Activated CD4-positive, CD25-positive, alpha-beta regulatory T cell treated with anti-CD3 and anti-CD28 coated beads, Interleukin-2, amount 50 U/mL, for 72 hours (primary cell): ENCODE data around the gene COL26A1.
"Not testable (repeated sequence)": the region's sequence is repeated elsewhere in the genome, so short reads cannot be mapped to it uniquely, and the experiment has no call there.

Experiments
- DNase-seq: peaks from one replicate; pipeline ENCODE4 v3.0.0; 2021

COL26A1 gene

DNA sequence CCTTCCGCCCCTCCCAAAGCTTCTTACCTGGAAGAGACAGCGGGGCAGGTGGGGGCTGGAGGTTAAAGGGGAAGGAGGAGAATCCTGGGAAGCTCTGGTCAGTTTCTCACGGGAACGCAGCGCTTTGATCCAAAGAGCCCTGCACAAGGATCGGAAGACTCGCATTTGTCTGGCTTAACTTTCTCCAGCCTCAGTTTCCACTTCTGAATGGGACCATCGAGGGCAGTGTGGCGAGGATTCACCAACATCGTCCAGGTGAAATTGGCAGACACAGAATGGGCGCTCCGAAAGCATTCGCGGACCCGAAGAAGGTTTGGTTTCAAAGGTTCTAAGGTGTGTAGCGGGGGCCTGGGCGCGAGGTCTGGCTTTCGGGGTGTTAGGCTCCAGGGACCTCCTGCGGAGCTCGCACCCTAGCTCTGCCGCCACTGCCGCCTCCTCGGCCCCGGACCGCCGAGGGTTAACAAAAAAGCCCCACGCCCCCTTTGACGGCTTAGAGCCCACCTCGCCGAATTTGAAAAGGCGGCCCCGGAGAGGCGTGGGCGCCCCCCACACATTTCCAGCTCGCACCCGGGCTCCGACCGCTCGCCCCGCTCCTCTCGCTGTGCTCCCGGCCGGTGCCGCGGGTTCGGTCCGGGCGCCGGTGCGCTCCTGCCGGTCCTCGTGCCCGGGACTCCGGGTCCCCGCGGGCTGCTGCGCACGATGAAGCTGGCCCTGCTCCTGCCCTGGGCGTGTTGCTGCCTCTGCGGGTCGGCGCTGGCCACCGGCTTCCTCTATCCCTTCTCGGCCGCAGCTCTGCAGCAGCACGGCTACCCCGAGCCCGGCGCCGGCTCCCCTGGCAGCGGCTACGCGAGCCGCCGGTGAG, at the start of gene COL26A1:
TSS of gene COL26A1 (plus strand) at position 542 of the 862 bp plus-strand sequence. CDS start at position 700, 158 bp downstream.
- no peak for DNase-seq

- DNase-seq: peak; percentile 51
Measured at GRCh38 chr7:101315336-101315735, 47.3 kb upstream of the COL26A1 start.

- DNase-seq: no peak
Measured at GRCh38 chr7:101319401-101319800, 43.3 kb upstream of the COL26A1 start.

DNA sequence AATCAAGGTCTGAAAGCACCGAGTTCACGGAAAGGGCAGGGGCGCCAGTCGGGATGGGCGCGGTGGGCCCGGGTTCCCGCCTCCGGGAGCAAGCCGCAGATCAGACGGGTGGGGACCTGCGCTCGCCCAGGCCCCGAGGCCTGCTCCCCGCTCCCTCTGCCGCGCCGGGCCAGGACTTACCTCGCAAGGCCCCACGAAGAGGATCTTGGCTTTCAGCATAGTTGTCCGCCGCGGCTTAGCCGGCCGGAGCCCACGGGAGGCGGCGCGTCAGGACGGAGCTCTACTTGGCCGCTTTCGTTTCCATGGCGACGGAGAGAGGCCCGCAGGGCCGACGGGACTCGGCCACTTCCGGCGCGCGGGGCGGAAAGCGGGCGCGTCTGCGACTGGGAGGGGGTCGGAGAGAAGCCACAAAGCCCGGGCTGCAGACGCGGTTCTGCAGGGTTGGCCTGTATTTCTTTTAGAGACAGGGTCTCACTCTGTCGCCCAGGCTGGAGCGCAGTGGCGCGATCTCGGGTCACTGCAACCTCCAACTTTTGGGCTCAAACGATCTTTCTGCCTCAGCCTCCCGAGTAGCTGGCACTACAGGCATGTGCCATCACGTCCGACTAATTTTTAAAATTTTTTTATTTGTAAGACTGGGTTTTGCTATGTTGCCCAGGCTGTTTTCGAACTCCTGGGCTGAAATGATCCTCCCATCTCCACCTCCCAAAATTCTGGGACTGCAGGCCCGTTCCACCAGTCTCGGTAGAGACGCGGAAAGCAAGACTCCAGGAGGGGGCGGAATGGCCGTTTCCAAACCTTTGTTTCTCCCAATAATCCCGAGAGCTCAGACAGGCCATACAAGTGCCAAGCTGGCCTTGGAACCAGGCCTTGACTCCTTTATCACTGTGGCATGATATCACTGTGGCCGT, 40.9 kb upstream of the COL26A1 start, which contains the start of gene IFT22:
TSS of gene IFT22 (minus strand) at position 322 of the 911 bp plus-strand sequence. CDS start at position 219, 103 bp downstream.
- peak; percentile 85 for DNase-seq

GRCh38 chr7:101328159-101328558, 34.5 kb upstream of the COL26A1 start:
- no peak for DNase-seq

DNA sequence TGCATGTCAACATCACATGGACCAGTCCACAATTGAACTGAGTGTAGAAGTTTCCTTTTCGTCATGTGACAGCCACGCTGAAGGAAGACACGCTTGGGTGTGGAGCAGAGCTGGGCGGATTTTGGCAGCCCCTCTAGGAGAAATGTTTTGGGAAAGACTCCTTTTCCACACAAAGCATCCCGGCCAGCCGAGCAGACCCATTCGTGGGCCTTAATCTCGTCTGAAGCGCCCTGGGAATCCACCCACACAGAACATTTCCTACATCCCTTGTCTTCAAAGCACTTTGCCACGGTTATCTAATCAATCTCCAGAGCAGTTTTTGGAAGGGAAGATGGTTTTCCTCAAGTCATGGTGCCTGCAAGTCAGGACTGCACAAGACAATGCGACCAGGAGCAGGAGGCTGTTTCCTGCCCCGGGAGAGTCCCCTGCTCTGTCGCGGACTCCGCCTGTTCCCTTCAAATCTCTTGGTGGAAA, 32.6 kb upstream of the COL26A1 start:
- DNase-seq: no peak

GRCh38 chr7:101332026-101332425, 30.6 kb upstream of the COL26A1 start:
- DNase-seq: no peak

- no peak for DNase-seq
Measured at GRCh38 chr7:101333912-101334311, 28.8 kb upstream of the COL26A1 start.

DNA sequence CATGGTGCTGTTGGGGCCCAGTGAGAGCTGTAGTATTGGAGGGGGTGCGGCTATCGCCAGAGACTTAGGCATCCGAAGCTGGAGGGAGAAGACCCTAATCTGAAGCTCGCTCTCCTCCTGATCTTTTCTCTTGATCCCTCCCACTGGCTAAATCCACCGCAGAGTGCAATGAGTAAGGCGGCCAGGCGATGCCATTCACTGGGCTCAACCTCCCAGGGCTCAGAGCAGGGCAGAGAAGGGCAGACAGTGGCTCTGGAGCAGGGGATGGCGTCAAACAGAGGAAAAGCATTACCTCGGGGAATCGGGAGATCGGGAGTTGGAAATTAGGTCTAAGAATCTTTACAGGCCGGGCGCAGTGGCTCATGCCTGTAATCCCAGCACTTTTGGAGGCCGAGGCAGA, 22.3 kb upstream of the COL26A1 start:
- no peak for DNase-seq

DNA sequence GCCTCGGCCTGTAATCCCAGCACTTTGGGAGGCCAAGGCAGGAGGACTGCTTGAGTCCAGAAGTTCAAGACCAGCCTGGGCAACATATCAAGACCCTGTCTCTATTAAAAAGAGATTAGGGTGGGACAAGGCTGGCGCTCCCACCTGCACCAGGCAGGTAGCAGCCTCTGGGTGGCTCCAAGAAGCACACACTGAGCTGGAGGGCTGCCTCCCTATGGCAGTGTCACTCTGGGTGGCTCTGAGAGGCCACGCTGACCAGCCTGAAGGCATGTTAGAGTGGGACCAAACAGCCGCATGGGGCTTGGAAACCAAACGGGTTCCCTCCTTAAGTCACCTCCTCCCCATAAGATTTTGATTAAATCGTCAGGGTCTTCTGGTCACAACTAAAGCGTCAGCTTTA, 19.8 kb upstream of the COL26A1 start:
- DNase-seq: no peak

DNA sequence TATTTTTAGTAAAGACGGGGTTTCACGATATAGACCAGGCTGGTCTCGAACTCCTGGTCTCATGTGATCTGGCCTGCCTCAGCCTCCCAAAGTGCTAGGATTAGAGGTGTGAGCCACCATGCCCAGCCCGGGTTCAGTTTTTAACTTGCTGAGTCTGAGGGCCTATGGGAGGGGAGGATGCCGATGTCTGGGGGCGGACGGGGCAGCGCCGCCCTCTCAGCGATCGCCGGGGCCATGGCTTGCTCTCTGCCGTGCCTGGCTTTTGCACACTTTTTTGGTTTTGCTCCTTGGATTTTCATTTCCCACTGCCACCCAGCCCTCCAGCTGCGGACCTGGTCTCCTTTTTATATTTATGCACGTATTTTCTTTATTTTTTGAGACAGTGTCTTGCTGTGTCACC, 15.2 kb upstream of the COL26A1 start:
- no peak for DNase-seq

DNA sequence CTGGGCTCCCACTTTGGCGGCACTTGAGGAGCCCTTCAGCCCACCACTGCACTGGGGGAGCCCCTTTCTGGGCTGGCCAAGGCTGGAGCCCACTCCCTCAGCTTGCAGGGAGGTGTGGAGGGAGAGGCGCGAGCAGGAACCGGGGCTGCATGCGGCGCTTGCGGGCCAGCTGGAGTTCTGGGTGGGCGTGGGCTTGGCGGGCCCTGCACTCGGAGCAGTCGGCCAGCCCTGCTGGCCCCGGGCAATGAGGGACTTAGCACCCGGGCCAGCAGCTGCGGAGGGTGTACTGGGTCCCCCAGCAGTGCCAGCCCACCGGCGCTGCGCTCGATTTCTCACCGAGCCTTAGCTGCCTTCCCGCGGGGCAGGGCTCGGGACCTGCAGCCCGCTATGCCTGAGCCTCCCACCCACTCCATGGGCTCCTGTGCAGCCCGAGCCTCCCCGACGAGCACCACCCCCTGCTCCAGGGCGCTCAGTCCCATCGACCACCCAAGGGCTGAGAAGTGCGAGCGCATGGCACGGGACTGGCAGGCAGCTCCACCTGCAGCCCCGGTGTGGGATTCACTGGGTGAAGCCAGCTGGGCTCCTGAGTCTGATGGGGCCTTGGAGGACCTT, 14.1 kb upstream of the COL26A1 start:
- not testable (repeated sequence) for DNase-seq

- not testable (repeated sequence) for DNase-seq
Measured at GRCh38 chr7:101349300-101349699, 13.4 kb upstream of the COL26A1 start.

- DNase-seq: no peak
Measured at GRCh38 chr7:101352920-101353308, 9.8 kb upstream of the COL26A1 start.

DNA sequence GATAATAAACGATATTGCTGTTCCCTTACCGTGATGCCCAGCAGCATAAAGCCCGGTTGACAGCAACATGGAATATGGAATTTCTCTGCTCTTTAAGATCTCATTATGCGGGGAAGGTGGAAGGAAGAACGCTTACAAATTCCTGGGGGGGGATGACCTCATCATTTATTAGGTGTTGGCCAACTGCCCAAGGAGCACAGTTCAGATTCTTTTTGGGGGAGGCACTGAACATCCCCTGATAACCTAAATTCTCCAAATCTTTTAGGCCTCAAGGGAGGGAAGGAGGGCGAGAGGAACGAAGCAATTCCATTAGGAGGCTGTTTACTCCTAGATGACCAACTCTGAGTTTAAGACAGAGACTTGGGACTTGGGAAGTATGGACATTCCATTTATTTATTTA, 5.2 kb upstream of the COL26A1 start:
- DNase-seq: no peak

DNA sequence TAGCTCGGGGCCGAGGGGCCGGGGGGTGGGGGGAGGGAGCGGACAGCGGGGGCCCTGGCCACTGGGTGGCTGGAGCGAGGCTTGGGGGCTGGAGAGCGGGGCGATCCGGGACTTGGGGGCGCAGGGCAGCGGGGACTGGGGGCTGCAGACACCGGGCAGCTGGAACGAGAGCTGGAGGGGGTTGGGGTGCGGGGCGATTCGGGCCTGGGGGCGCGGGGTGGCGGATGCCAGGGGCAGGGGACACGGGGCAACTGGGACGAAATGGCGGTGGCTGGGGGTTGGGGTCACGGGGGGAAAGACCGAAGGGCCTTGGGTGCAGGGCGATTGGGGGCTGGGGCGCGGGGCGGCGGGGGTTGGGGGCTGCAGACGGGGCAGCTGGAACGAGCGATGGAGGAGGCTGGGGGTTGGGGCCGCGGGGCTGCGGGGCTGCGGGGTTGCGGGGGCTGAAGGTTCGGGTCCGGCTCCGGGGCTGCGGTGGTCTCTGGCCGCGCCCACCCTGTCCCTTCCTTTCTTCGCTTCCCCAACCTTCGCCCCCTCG, 590 bp downstream of the COL26A1 start:
- no peak for DNase-seq

DNA sequence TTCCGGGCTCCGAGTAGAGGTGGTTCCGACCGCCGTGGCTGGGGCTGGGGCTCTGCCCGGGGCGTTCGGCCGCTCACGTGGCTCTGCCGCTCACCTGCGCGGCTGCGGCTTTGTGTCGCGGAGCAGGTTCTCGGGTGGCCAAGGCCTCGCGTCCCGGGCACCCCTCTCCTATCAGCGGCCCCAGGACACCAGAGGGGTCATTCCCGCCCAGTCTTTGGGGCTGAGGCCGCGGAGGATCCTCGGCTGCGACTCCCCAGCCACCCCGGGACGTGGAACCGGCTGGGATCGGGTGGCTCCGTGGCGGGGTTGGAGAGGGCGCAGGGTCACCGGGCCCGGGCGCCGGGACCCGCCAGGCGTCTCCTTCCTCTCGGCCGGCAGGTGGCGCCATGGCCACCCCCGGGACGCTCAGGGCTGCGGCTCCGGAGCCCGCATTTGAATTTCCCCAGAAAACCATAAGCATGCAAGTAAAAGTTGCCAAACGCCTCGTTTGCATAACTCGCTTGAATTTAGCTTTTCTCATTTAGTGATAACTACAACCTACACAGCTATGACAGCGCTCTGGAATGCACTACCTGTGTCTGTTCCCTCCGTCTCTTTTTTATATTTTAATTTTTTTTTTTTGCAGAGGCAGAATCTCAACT, 1.2 kb downstream of the COL26A1 start:
- DNase-seq: peak; percentile 75

GRCh38 chr7:101365956-101366355, 3.3 kb downstream of the COL26A1 start:
- DNase-seq: no peak

DNA sequence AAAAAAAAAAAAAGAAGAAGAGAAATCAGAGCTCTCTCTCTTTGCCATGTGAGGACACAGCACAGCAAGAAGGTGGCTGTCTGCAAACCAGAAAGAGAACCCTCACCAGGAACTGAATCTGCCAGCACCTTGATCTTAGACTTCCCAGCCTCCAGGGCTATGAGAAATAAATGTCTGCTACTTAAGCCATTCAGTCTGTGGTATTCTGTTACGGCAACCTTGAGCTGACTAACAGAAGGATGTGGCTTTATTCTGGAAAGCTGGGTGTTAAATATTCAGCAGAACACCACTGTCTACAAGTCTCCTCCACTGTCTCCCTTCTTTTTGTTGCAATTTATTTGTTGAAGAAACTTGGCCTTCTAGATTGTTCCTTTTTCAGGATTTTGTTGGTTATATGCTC, 5.0 kb downstream of the COL26A1 start:
- DNase-seq: no peak

DNA sequence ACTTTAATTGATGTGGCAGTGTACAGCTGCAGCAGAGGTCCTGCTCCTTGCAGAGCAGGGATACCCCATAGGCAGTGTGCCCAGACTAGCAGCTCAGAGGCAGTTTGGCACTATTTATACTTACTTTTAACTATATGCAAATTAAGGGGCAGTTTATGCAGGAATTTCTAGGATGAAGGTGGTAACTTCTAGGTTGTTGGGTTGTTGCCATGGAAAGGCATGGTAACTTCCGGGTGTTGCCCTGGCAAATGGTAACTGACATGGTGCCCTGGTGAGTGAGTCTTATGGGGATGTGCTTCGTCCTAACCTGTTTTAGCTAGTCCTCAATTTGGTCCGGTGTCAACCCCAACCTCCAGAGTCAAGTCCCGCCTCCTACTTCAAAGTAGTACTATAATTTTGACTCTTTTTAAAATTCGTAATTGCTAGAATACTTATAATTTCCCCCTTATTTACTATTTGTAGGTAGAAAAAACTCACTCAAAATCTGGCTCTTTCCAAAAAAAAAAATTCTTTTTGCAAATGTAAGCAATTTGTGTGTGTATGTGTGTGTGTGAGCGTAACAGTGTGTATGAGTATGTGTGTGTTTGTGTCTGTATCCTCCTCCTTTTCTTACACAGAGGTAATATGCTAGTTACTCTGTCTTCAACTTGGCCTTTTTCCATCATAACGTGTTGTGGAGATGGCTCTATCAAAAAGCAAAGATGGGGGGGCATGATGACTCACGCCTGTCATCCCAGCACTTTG, 5.9 kb downstream of the COL26A1 start:
- DNase-seq: no peak

- no peak for DNase-seq
Measured at GRCh38 chr7:101370836-101371235, 8.2 kb downstream of the COL26A1 start.
